Activated B cell treated with CpG ODN at 0.5 μM for 24 hours (primary cell): ENCODE results near the gene RCOR3. TPM values are rescaled to one million over a fixed set of nuclear protein-coding genes. Genes with fewer than 3 reads are reported as not detected.

Experiments used
- ATAC-seq: fragments of 200-7000 bp; cut with Tn5 transposase; one replicate; pipeline ENCODE4 v1.10.0; 2021; ENCODE audit warnings: low read depth, mild to moderate bottlenecking, moderate library complexity
- CTCF ChIA-PET: fragments of 350-600 bp; sonication (Branson Sonifier 250); formaldehyde crosslinking; loops from one replicate; lab custom pipeline; 2021; ENCODE audit warnings: antibody characterized with exemption; lab: Charles Lee
- POLR2A ChIA-PET: fragments of 350-600 bp; sonication (Branson Sonifier 250); formaldehyde crosslinking; loops from one replicate; lab custom pipeline; 2021; ENCODE audit warnings: antibody characterized with exemption; lab: Charles Lee
- DNase-seq: peaks from one replicate; pipeline ENCODE4 v3.0.0; 2022
- H3K27ac Mint-ChIP-seq: one replicate; pipeline ENCODE4 v1.8.0; 2020; ENCODE audit warnings: mixed read lengths
- H3K27me3 Mint-ChIP-seq: one replicate; pipeline ENCODE4 v1.8.0; 2021; ENCODE audit warnings: mixed read lengths
- H3K36me3 Mint-ChIP-seq: one replicate; pipeline ENCODE4 v1.8.0; 2021; ENCODE audit warnings: low read depth, mixed read lengths
- H3K4me1 Mint-ChIP-seq: one replicate; pipeline ENCODE4 v1.8.0; 2021; ENCODE audit warnings: mixed read lengths
- H3K4me3 Mint-ChIP-seq: one replicate; pipeline ENCODE4 v1.8.0; 2020; ENCODE audit warnings: mild to moderate bottlenecking, mixed read lengths
- H3K9me3 Mint-ChIP-seq: one replicate; pipeline ENCODE4 v1.8.0; 2020; ENCODE audit warnings: mixed read lengths
- CTCF ChIP-seq: fragments of 200-600 bp; IDR thresholded peaks from one replicate; pipeline ENCODE4 v1.8.0; 2022; ENCODE audit warnings: antibody characterized with exemption, mild to moderate bottlenecking
- intact Hi-C: fragments of 100-400 bp; cut with micrococcal nuclease; formaldehyde crosslinking; loops from one replicate; pipeline ENCODE4 v1.15.1; 2024
- total RNA-seq: library from RNA; stranded (reverse); gene quantifications from 2 replicates; pipeline ENCODE4 v1.2.3, GENCODE V29; 2022

RCOR3 gene
- total RNA-seq, 1 donor from 2014 or later = 72.3 TPM

DNA sequence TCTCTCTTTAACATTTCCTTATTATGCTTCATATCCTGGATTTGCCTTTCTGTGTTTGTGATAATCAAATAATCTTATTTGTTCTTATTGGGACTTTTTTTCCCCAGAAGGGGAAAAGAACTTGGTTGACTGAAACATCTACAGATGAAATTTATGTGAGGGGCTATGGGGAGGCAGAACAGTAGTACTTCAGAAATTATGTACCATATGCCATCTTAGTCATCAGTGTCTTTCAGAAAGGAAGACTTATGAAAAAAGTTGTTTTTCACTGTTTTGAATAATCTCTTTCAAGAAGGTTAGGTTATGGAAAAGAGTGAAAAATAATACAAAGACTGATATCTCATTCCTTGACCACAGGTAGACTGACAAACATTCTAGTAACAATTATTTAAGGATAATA is 37.2 kb downstream of the RCOR3 start:
- Mint-ChIP-seq H3K4me3 (no peak overlapping the region), H3K27ac (no peak overlapping the region), H3K9me3 (no peaks in the 10 kb centered on the region), H3K27me3 (no peaks in the 10 kb centered on the region), H3K4me1 (no peaks in the 10 kb centered on the region), H3K36me3 (peaks cover 73% of the 10 kb centered on the region)
- DNase-seq (no peak), ATAC-seq (no peak)
- no peak for TF ChIP-seq CTCF
- intact Hi-C loops = no loop called here
- CTCF ChIA-PET = no interaction called here
- POLR2A ChIA-PET = no interaction called here

GRCh38 chr1:211305044-211305443 is 45.9 kb downstream of the RCOR3 start:
- peaks cover 62% of the 10 kb centered on the region for H3K36me3 Mint-ChIP-seq
- no peaks in the 10 kb centered on the region for H3K9me3 Mint-ChIP-seq
- no peak for ATAC-seq
- H3K27me3 Mint-ChIP-seq = no peaks in the 10 kb centered on the region
- H3K4me1 Mint-ChIP-seq = peaks cover 3% of the 10 kb centered on the region
- ChIA-PET CTCF (interaction anchor here (0.6 kb wide), 1 partner anchor 931 kb away, joined by 3 read pairs; no protein-coding TSS in a partner anchor), POLR2A (interaction anchor here (0.6 kb wide), 1 partner anchor 23 kb away, joined by 3 read pairs; no protein-coding TSS in a partner anchor)
- peak overlapping the region; percentile 16 for H3K27ac Mint-ChIP-seq
- TF ChIP-seq CTCF = no peak
- H3K4me3 Mint-ChIP-seq = no peak overlapping the region
- intact Hi-C loops = no loop called here
- DNase-seq = no peak

- intact Hi-C loops = no loop called here
- ChIA-PET POLR2A (interaction anchor here (1.6 kb wide), 1 partner anchor 73 kb away, joined by 4 read pairs; no protein-coding TSS in a partner anchor), CTCF (interaction anchor here (0.7 kb wide), 1 partner anchor 49 kb away, joined by 3 read pairs; no protein-coding TSS in a partner anchor)
- no peak overlapping the region for H3K4me3 Mint-ChIP-seq
- peaks cover 3% of the 10 kb centered on the region for H3K4me1 Mint-ChIP-seq
- DNase-seq (no peak), ATAC-seq (no peak)
- no peak for TF ChIP-seq CTCF
- peaks cover 51% of the 10 kb centered on the region for H3K36me3 Mint-ChIP-seq
- no peak overlapping the region for H3K27ac Mint-ChIP-seq
- no peaks in the 10 kb centered on the region for H3K9me3 Mint-ChIP-seq
- no peaks in the 10 kb centered on the region for H3K27me3 Mint-ChIP-seq
Measured at GRCh38 chr1:211309617-211310016, 50.5 kb downstream of the RCOR3 start.

DNA sequence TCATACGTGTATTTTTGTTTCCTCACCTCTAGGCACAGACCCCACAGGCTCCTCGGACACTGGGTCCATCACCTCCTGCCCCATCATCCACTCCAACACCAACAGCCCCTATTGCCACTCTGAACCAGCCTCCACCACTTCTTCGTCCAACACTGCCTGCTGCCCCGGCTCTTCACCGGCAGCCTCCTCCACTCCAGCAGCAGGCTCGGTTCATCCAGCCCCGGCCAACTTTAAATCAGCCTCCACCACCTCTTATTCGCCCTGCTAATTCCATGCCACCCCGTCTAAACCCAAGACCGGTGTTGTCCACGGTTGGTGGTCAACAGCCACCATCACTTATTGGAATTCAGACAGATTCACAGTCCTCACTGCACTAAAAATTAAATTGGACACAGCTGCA is 54.2 kb downstream of the RCOR3 start:
- no peak for ATAC-seq
- TF ChIP-seq CTCF = no peak
- DNase-seq = no peak
- no peaks in the 10 kb centered on the region for H3K9me3 Mint-ChIP-seq
- peaks cover 40% of the 10 kb centered on the region for H3K36me3 Mint-ChIP-seq
- H3K4me1 Mint-ChIP-seq = no peaks in the 10 kb centered on the region
- no peaks in the 10 kb centered on the region for H3K27me3 Mint-ChIP-seq
- POLR2A ChIA-PET = no interaction called here
- intact Hi-C loops = no loop called here
- no peak overlapping the region for H3K4me3 Mint-ChIP-seq
- CTCF ChIA-PET = no interaction called here
- no peak overlapping the region for H3K27ac Mint-ChIP-seq

DNA sequence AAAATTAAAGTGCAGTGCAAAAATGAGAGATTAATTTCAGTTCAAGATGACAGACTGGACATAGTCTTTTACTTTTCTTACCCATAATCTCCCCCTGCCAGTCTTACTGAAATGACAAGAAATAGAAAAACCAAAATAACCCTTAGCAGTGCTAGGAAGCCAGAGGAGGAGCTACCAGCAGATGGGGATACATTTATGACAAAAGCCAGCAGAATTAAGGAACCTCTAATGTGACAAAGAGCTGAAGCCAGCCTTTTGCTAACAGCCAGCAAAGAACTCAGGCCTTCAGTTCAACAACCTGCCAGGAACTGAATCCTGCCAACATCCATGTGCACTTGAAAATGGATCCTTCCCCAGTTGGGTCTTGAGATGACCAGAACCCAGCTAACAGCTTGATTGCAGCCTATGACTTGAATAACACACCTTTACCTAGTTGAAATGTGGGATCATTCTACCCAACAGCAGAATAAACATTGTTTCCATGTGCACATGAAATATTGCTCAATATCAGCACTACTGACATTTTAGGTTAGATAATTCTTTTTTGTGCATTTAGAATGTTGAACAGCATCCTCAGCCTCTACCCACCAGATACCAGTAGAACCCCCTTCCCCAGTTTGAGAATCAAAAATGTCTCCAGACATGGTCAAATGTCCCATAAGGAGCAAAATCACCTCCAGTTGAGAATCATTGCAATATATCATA is 59.6 kb downstream of the RCOR3 start:
- no peak overlapping the region for H3K27ac Mint-ChIP-seq
- H3K4me3 Mint-ChIP-seq = no peak overlapping the region
- H3K9me3 Mint-ChIP-seq = no peaks in the 10 kb centered on the region
- POLR2A ChIA-PET = interaction anchor here (0.6 to 1.0 kb wide), 3 partner anchors 9 to 306 kb away, joined by 3 to 5 read pairs (median 5); no protein-coding TSS in a partner anchor
- DNase-seq = no peak
- CTCF ChIA-PET = interaction anchor here (1.0 to 1.1 kb wide), 3 partner anchors 17 to 194 kb away, joined by 3 to 5 read pairs (median 3); no protein-coding TSS in a partner anchor
- TF ChIP-seq CTCF = no peak
- no peak for ATAC-seq
- peaks cover 9% of the 10 kb centered on the region for H3K36me3 Mint-ChIP-seq
- H3K27me3 Mint-ChIP-seq = no peaks in the 10 kb centered on the region
- intact Hi-C loops = no loop called here
- peaks cover 10% of the 10 kb centered on the region for H3K4me1 Mint-ChIP-seq
